Measurements from ENCODE around the gene SIAH2. TPM values are rescaled to one million over a fixed set of nuclear protein-coding genes. Genes with fewer than 3 reads are reported as not detected.
"Not testable (repeated sequence)": the region's sequence is repeated elsewhere in the genome, so short reads cannot be mapped to it uniquely, and the experiment has no call there.

The SIAH2 gene
- total RNA-seq, 1 donor from 2014 or later, result 27.6 TPM

- Mint-ChIP-seq H3K4me1 (ENCODE audit: unreplicated experiment) (no peaks in the 10 kb centered on the region), H3K27ac (ENCODE audit: unreplicated experiment) (no peak overlapping the region), H3K4me3 (ENCODE audit: unreplicated experiment) (no peak overlapping the region), H3K36me3 (ENCODE audit: unreplicated experiment) (no peaks in the 10 kb centered on the region), H3K27me3 (ENCODE audit: unreplicated experiment) (peaks cover 56% of the 10 kb centered on the region), H3K9me3 (ENCODE audit: unreplicated experiment) (no peaks in the 10 kb centered on the region)
- DNase-seq (ENCODE audit: extremely low spot score, unreplicated experiment), result no peak
- TF ChIP-seq CTCF (IDR thresholded peaks at IDR 0.05), result no peak
Measured at GRCh38 chr3:150803440-150803985, 40.5 kb upstream of the SIAH2 start.

GRCh38 chr3:150800722-150801121 lies 37.8 kb upstream of the SIAH2 start:
- TF ChIP-seq CTCF (IDR thresholded peaks at IDR 0.05), result no peak
- H3K36me3 Mint-ChIP-seq (ENCODE audit: unreplicated experiment), result no peaks in the 10 kb centered on the region
- no peaks in the 10 kb centered on the region for H3K9me3 Mint-ChIP-seq (ENCODE audit: unreplicated experiment)
- H3K27ac Mint-ChIP-seq (ENCODE audit: unreplicated experiment), result no peak overlapping the region
- DNase-seq (ENCODE audit: extremely low spot score, unreplicated experiment), result no peak
- H3K4me3 Mint-ChIP-seq (ENCODE audit: unreplicated experiment), result no peak overlapping the region
- peaks cover 49% of the 10 kb centered on the region for H3K27me3 Mint-ChIP-seq (ENCODE audit: unreplicated experiment)
- H3K4me1 Mint-ChIP-seq (ENCODE audit: unreplicated experiment), result no peaks in the 10 kb centered on the region

GRCh38 chr3:150798122-150798618 lies 35.2 kb upstream of the SIAH2 start:
- no peaks in the 10 kb centered on the region for H3K9me3 Mint-ChIP-seq (ENCODE audit: unreplicated experiment)
- H3K4me3 Mint-ChIP-seq (ENCODE audit: unreplicated experiment), result no peak overlapping the region
- H3K36me3 Mint-ChIP-seq (ENCODE audit: unreplicated experiment), result no peaks in the 10 kb centered on the region
- TF ChIP-seq CTCF (IDR thresholded peaks at IDR 0.05), result no peak
- H3K27ac Mint-ChIP-seq (ENCODE audit: unreplicated experiment), result no peak overlapping the region
- no peaks in the 10 kb centered on the region for H3K4me1 Mint-ChIP-seq (ENCODE audit: unreplicated experiment)
- no peak for DNase-seq (ENCODE audit: extremely low spot score, unreplicated experiment)
- H3K27me3 Mint-ChIP-seq (ENCODE audit: unreplicated experiment), result peaks cover 36% of the 10 kb centered on the region

GRCh38 chr3:150797155-150797554 lies 34.2 kb upstream of the SIAH2 start:
- TF ChIP-seq CTCF (IDR thresholded peaks at IDR 0.05), result no peak
- H3K9me3 Mint-ChIP-seq (ENCODE audit: unreplicated experiment), result no peaks in the 10 kb centered on the region
- H3K27ac Mint-ChIP-seq (ENCODE audit: unreplicated experiment), result no peak overlapping the region
- H3K27me3 Mint-ChIP-seq (ENCODE audit: unreplicated experiment), result peaks cover 29% of the 10 kb centered on the region
- no peak for DNase-seq (ENCODE audit: extremely low spot score, unreplicated experiment)
- H3K36me3 Mint-ChIP-seq (ENCODE audit: unreplicated experiment), result no peaks in the 10 kb centered on the region
- no peaks in the 10 kb centered on the region for H3K4me1 Mint-ChIP-seq (ENCODE audit: unreplicated experiment)
- H3K4me3 Mint-ChIP-seq (ENCODE audit: unreplicated experiment), result no peak overlapping the region

GRCh38 chr3:150796527-150796926 lies 33.6 kb upstream of the SIAH2 start:
- H3K9me3 Mint-ChIP-seq (ENCODE audit: unreplicated experiment); H3K36me3 Mint-ChIP-seq (ENCODE audit: unreplicated experiment); DNase-seq (ENCODE audit: extremely low spot score, unreplicated experiment); H3K4me1 Mint-ChIP-seq (ENCODE audit: unreplicated experiment); H3K27ac Mint-ChIP-seq (ENCODE audit: unreplicated experiment); H3K4me3 Mint-ChIP-seq (ENCODE audit: unreplicated experiment): not testable (repeated sequence)
- H3K27me3 Mint-ChIP-seq (ENCODE audit: unreplicated experiment), result peaks cover 29% of the 10 kb centered on the region

DNA sequence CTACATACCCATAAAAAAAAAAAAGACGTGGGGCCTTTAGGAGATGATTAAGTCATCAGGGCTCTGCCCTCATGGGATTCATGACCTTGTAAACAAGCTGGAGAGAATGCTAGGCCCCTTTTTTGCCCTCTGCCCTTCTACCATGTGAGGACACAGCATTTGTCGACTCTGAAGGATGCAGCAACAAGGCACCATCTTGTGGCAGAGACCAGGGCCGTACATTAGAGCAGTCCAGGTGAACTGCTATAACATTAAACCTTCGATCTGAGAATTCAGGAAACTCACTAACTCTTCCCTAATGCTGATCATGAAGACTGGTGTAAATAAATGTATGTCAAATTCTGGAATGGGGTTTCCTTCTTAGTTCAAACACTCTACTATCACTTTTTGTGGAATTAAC lies 30.7 kb upstream of the SIAH2 start:
- Mint-ChIP-seq H3K4me3 (ENCODE audit: unreplicated experiment) (no peak overlapping the region), H3K27me3 (ENCODE audit: unreplicated experiment) (peaks cover 24% of the 10 kb centered on the region), H3K4me1 (ENCODE audit: unreplicated experiment) (no peaks in the 10 kb centered on the region), H3K36me3 (ENCODE audit: unreplicated experiment) (no peaks in the 10 kb centered on the region), H3K9me3 (ENCODE audit: unreplicated experiment) (peaks cover 4% of the 10 kb centered on the region), H3K27ac (ENCODE audit: unreplicated experiment) (no peak overlapping the region)
- DNase-seq (ENCODE audit: extremely low spot score, unreplicated experiment), result no peak
- no peak for TF ChIP-seq CTCF (IDR thresholded peaks at IDR 0.05)

All from osteocyte (in vitro differentiated cells).